CD4-positive, alpha-beta T cell (primary cell): ENCODE measurements around the gene SLC9A5. TPM values are rescaled to one million over a fixed set of nuclear protein-coding genes. Genes with fewer than 3 reads are reported as not detected.

Experiments
- ATAC-seq: fragments of 200-7000 bp; cut with Tn5 transposase; one replicate; pipeline ENCODE4 v1.10.0; 2022; ENCODE audit warnings: mild to moderate bottlenecking; ENCODE audit not compliant: poor library complexity
- CTCF ChIA-PET: fragments of 350-600 bp; sonication (Branson Sonifier 250); formaldehyde crosslinking; loops from one replicate; lab custom pipeline; 2021; ENCODE audit warnings: antibody characterized with exemption, inconsistent platforms; lab: Charles Lee
- POLR2A ChIA-PET: fragments of 350-600 bp; sonication (Branson Sonifier 250); formaldehyde crosslinking; loops from one replicate; lab custom pipeline; 2021; ENCODE audit warnings: antibody characterized with exemption, inconsistent platforms; lab: Charles Lee
- DNase-seq, 14 experiments: peaks; one replicate each; pipeline ENCODE4 v3.0.0-alpha.2; 2013 to 2020; ENCODE audit warnings: mixed read lengths in 2 of 14
- H3K27ac ChIP-seq, 2 donors: one replicate each; pipeline versions ENCODE4 v1.5.1 to v1.7.0; 2013; ENCODE audit warnings: low read length in 2 of 2, low read depth in 1 of 2, mild to moderate bottlenecking in 1 of 2
- H3K27me3 ChIP-seq, 2 experiments: 1 replicate in 1 of 2; 2 replicates in 1 of 2; pipeline versions ENCODE4 v1.6.1 to v1.7.0; 2013; ENCODE audit warnings: low read length in 2 of 2, control low read depth in 1 of 2, mild to moderate bottlenecking in 1 of 2, moderate library complexity in 1 of 2; ENCODE audit not compliant: insufficient read depth in 2 of 2, control insufficient read depth in 1 of 2
- H3K36me3 ChIP-seq: one replicate; pipeline ENCODE4 v1.6.1; 2013; ENCODE audit warnings: low read length, control low read depth; ENCODE audit not compliant: insufficient read depth
- H3K4me1 ChIP-seq: one replicate; pipeline ENCODE4 v1.6.1; 2013; ENCODE audit warnings: low read length, control low read depth; ENCODE audit not compliant: insufficient read depth
- H3K4me3 ChIP-seq: one replicate; pipeline ENCODE4 v1.5.1; 2013; ENCODE audit warnings: mild to moderate bottlenecking, low read length, moderate library complexity
- H3K9me3 ChIP-seq, 2 experiments: 1 replicate in 1 of 2; 2 replicates in 1 of 2; pipeline versions ENCODE4 v1.6.1 to v1.7.0; 2013; ENCODE audit warnings: low read length in 2 of 2, mild to moderate bottlenecking in 2 of 2, control low read depth in 1 of 2, moderate library complexity in 1 of 2; ENCODE audit not compliant: control insufficient read depth in 1 of 2, insufficient read depth in 1 of 2
- H3K27ac Mint-ChIP-seq: one replicate; pipeline ENCODE4 v1.8.0; 2020; ENCODE audit warnings: mixed read lengths
- H3K27me3 Mint-ChIP-seq: one replicate; pipeline ENCODE4 v1.8.0; 2021; ENCODE audit warnings: mixed read lengths
- H3K36me3 Mint-ChIP-seq: one replicate; pipeline ENCODE4 v1.8.0; 2021; ENCODE audit warnings: low read depth, mixed read lengths
- H3K4me1 Mint-ChIP-seq: one replicate; pipeline ENCODE4 v1.8.0; 2021; ENCODE audit warnings: low read depth, mixed read lengths
- H3K4me3 Mint-ChIP-seq: one replicate; pipeline ENCODE4 v1.8.0; 2020; ENCODE audit warnings: mild to moderate bottlenecking, mixed read lengths
- H3K9me3 Mint-ChIP-seq: one replicate; pipeline ENCODE4 v1.8.0; 2020; ENCODE audit warnings: mixed read lengths
- intact Hi-C, 2 experiments: fragments of 100-400 bp; cut with DNase I in 1 of 2; cut with micrococcal nuclease in 1 of 2; formaldehyde crosslinking; loops; one replicate each; pipeline versions ENCODE4 v1.15.1 to v1.9.0; 2023 to 2025; cut with DNase I, micrococcal nuclease
- total RNA-seq, 174 experiments: library from RNA in 2 of 174; stranded (reverse) in 2 of 174; gene quantifications; one replicate each; pipeline ENCODE4 v1.2.3 and lab custom pipeline; 2021 to 2026
- TF ChIP-seq, protein P1 (sequence below): fragments of 200-600 bp; IDR thresholded peaks from one replicate; pipeline ENCODE4 v1.8.0; 2022; ENCODE audit warnings: antibody characterized with exemption, mild to moderate bottlenecking

Gene SLC9A5
- total RNA-seq, 2 experiments from 2014 or later: 3.1 TPM

DNA sequence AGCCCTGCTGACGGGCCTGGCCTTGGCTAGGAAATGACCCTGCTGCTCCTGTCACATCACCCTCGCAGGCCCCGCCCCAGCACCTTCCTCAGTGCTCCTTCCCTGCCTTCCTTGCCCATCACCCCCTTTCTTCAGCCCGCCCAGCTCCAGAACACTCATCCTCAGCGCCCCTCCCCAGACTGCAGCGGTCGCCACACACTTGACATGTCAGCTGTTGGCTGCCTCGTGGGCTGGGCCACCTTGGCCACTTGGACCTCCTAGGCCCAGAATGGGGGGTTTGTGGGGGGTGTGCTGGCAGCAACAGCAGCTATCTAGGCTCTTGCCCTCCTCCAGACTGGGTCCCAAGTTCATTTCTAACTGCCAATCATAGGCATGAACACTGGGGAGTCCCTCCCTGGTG lies 39.2 kb upstream of the SLC9A5 start:
- Mint-ChIP-seq H3K9me3 (no peaks in the 10 kb centered on the region), H3K27me3 (no peaks in the 10 kb centered on the region), H3K27ac (no peak overlapping the region), H3K4me3 (no peak overlapping the region), H3K4me1 (no peaks in the 10 kb centered on the region), H3K36me3 (peaks cover 5% of the 10 kb centered on the region)
- Histone ChIP-seq H3K9me3 (no peaks in the 10 kb centered on the region), H3K27me3 (no peaks in the 10 kb centered on the region), H3K4me1 (no peaks in the 10 kb centered on the region), H3K4me3 (no peak overlapping the region), H3K36me3 (peaks cover 16% of the 10 kb centered on the region), H3K27ac (no peak overlapping the region)
- TF ChIP-seq, protein P1, sequence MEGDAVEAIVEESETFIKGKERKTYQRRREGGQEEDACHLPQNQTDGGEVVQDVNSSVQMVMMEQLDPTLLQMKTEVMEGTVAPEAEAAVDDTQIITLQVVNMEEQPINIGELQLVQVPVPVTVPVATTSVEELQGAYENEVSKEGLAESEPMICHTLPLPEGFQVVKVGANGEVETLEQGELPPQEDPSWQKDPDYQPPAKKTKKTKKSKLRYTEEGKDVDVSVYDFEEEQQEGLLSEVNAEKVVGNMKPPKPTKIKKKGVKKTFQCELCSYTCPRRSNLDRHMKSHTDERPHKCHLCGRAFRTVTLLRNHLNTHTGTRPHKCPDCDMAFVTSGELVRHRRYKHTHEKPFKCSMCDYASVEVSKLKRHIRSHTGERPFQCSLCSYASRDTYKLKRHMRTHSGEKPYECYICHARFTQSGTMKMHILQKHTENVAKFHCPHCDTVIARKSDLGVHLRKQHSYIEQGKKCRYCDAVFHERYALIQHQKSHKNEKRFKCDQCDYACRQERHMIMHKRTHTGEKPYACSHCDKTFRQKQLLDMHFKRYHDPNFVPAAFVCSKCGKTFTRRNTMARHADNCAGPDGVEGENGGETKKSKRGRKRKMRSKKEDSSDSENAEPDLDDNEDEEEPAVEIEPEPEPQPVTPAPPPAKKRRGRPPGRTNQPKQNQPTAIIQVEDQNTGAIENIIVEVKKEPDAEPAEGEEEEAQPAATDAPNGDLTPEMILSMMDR: no peak
- ATAC-seq (no peak), DNase-seq (no peak)
- POLR2A ChIA-PET: interaction anchor here (1.3 kb wide), 1 partner anchor 17 kb away, joined by 3 read pairs; the partner anchor contains the start of gene TMEM208
- CTCF ChIA-PET: no interaction called here
- intact Hi-C loops: no loop called here

DNA sequence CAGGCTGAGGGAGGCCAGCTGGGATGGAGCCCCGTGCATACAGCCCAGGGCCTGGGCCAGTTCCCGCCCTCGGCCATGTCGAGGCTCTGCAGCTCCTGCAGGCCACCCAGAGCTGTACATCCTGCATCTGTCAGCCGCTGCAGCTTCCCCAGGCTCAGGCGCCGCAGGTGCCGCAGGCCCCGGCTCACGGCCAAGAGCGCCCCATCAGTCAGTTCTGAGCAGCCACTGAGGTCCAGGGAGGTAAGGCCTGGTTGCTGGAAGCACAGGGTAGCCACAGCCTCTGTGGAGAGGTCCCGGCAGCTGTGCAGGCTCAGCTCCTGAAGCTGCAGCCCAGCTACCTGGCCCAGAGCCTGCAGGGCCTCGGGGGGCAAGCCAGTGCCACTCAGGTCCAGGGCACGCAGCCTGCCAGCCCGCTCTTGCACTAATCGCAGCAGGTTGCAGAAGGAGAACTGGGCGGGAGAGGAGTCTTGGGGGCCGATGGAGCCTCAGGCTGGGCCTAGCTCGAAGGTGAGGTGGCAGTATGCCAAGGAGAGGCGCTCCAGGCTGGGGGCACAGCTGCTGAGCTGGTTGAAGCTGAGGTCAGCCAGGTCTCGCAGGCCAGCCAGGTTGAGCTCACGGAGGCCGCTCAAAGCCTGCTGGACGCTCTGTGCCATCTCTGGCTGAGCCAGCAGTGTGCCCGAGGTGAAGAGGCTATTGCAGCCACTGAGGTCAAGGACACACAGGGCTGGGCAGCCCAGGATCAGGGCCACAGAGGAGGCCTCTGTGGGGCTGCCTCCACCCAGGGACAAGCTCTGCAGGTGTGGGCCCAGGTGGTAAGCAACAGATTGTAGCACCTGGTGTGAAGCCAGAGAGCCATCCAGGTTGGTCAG lies 38.5 kb upstream of the SLC9A5 start:
- H3K27me3 ChIP-seq: no peaks in the 10 kb centered on the region
- TF ChIP-seq, protein P1: no peak
- Mint-ChIP-seq H3K27me3 (no peaks in the 10 kb centered on the region), H3K4me3 (no peak overlapping the region), H3K4me1 (no peaks in the 10 kb centered on the region), H3K36me3 (peaks cover 5% of the 10 kb centered on the region), H3K27ac (no peak overlapping the region), H3K9me3 (no peaks in the 10 kb centered on the region)
- POLR2A ChIA-PET: interaction anchor here (1.3 kb wide), 1 partner anchor 16 kb away, joined by 3 read pairs; the partner anchor contains the start of gene TMEM208
- no peaks in the 10 kb centered on the region for H3K4me1 ChIP-seq
- CTCF ChIA-PET: no interaction called here
- intact Hi-C loops: no loop called here
- no peak overlapping the region for H3K27ac ChIP-seq
- no peak for ATAC-seq
- no peaks in the 10 kb centered on the region for H3K9me3 ChIP-seq
- DNase-seq: no peak
- peaks cover 16% of the 10 kb centered on the region for H3K36me3 ChIP-seq
- H3K4me3 ChIP-seq: no peak overlapping the region

DNA sequence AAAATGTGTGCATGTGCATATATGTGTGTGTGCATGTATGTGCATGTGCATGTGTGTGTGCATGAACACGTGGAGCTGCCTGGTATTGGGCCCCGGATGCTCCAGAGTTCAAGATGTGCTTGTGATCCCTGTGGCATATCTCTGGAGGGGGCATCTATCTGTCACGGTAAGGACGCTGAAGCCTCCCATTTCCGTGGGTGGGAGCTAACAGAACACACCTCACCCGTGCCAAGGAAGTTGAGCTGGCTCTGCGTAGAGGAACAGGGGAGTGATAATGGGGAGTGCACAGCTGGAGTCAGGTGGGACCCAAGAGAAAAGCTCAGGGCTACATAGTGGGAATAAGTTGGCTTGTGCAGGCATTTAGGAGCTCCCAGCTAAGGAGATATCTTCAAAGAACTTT lies 37.1 kb upstream of the SLC9A5 start:
- no peak for ATAC-seq
- TF ChIP-seq, protein P1: no peak
- peaks cover 11% of the 10 kb centered on the region for H3K36me3 ChIP-seq
- ChIA-PET POLR2A (no interaction called here), CTCF (no interaction called here)
- no peaks in the 10 kb centered on the region for H3K9me3 ChIP-seq
- no peak overlapping the region for H3K27ac ChIP-seq
- no peak overlapping the region for H3K27ac Mint-ChIP-seq
- no peaks in the 10 kb centered on the region for H3K27me3 Mint-ChIP-seq
- H3K9me3 Mint-ChIP-seq: no peaks in the 10 kb centered on the region
- no peaks in the 10 kb centered on the region for H3K4me1 Mint-ChIP-seq
- intact Hi-C loops: no loop called here
- no peak overlapping the region for H3K4me3 ChIP-seq
- no peaks in the 10 kb centered on the region for H3K4me1 ChIP-seq
- no peaks in the 10 kb centered on the region for H3K27me3 ChIP-seq
- H3K4me3 Mint-ChIP-seq: no peak overlapping the region
- DNase-seq: no peak
- peaks cover 2% of the 10 kb centered on the region for H3K36me3 Mint-ChIP-seq
